Activated naive CD4-positive, alpha-beta T cell treated with anti-CD3 and anti-CD28 coated beads, Interleukin-2, amount 10 ng/mL, durations not matched to agents 7 days and 5 days (primary cell): ENCODE measurements around the gene GSG1.
"Not testable (repeated sequence)": the region's sequence is repeated elsewhere in the genome, so short reads cannot be mapped to it uniquely, and the experiment has no call there.

Experiments used
- CTCF ChIA-PET: fragments of 350-600 bp; sonication (Branson Sonifier 250); formaldehyde crosslinking; loops from one replicate; lab custom pipeline; 2021; ENCODE audit warnings: antibody characterized with exemption; lab: Charles Lee
- DNase-seq: peaks from one replicate; pipeline ENCODE4 v3.0.0-alpha.2; 2020
- H3K27ac Mint-ChIP-seq: one replicate; pipeline ENCODE4 v1.8.0; 2021; ENCODE audit warnings: mild to moderate bottlenecking, moderate library complexity, mixed read lengths
- H3K27me3 Mint-ChIP-seq: one replicate; pipeline ENCODE4 v1.8.0; 2021; ENCODE audit warnings: mild to moderate bottlenecking, mixed read lengths
- H3K36me3 Mint-ChIP-seq: one replicate; pipeline ENCODE4 v1.8.0; 2021; ENCODE audit warnings: mixed read lengths
- H3K4me1 Mint-ChIP-seq: one replicate; pipeline ENCODE4 v1.8.0; 2021; ENCODE audit warnings: mixed read lengths
- H3K4me3 Mint-ChIP-seq: one replicate; pipeline ENCODE4 v1.8.0; 2021; ENCODE audit warnings: mild to moderate bottlenecking, moderate library complexity, mixed read lengths
- H3K9me3 Mint-ChIP-seq: one replicate; pipeline ENCODE4 v1.8.0; 2021; ENCODE audit warnings: mixed read lengths

Gene GSG1

GRCh38 chr12:13045816-13046215, 57.7 kb downstream of the GSG1 start:
- H3K4me1 Mint-ChIP-seq = peaks cover 13% of the 10 kb centered on the region
- no peaks in the 10 kb centered on the region for H3K36me3 Mint-ChIP-seq
- H3K4me3 Mint-ChIP-seq = no peak overlapping the region
- no peaks in the 10 kb centered on the region for H3K9me3 Mint-ChIP-seq
- H3K27me3 Mint-ChIP-seq = peaks cover 26% of the 10 kb centered on the region
- CTCF ChIA-PET = interaction anchor here (2.7 kb wide), 1 partner anchor 166 kb away, joined by 13 read pairs; no protein-coding TSS in a partner anchor
- DNase-seq = no peak
- H3K27ac Mint-ChIP-seq = no peak overlapping the region

DNA sequence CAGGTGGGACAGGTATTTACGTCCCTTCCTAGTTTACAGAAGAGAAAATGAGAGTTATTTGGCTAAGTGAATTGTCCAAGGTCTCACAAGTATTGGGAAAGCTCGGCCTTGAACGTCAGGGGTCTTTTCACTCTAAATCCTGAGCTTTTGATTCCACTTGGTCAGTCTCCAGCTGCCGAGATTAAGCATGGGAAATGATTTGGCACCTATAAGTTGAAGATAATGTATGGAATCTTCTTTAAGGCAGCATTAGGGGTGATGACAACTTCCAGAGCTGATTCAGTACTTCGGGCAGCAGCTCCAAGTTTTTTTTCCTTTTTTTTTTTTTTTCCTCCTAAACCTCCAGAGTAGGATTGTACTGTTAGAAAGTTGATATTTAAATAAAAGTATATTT, 58.6 kb downstream of the GSG1 start:
- Mint-ChIP-seq H3K27ac (no peak overlapping the region), H3K27me3 (peaks cover 34% of the 10 kb centered on the region), H3K9me3 (no peaks in the 10 kb centered on the region)

GRCh38 chr12:13044002-13044905, 59.2 kb downstream of the GSG1 start, which contains the start of gene FAM234B:
Gene FAM234B (plus strand): TSS chr12:13044381. CDS start chr12:13044404, 23 bp downstream.
- Mint-ChIP-seq H3K36me3 (no peaks in the 10 kb centered on the region), H3K27ac (no peak within 1 kb of the TSS), H3K4me3 (peak within 1 kb of the TSS; percentile 79), H3K4me1 (peaks cover 13% of the 10 kb centered on the region), H3K9me3 (no peaks in the 10 kb centered on the region), H3K27me3 (peaks cover 38% of the 10 kb centered on the region)
- DNase-seq = peak; percentile 80
- CTCF ChIA-PET = interaction anchor here (0.6 to 2.7 kb wide), 3 partner anchors 69 to 409 kb away, joined by 3 to 13 read pairs (median 3); no protein-coding TSS in a partner anchor

More for the DNA sequence above, 58.6 kb downstream of the GSG1 start:
- CTCF ChIA-PET = interaction anchor here (0.6 to 2.7 kb wide), 3 partner anchors 167 to 409 kb away, joined by 3 to 13 read pairs (median 3); no protein-coding TSS in a partner anchor
- H3K36me3 Mint-ChIP-seq = no peaks in the 10 kb centered on the region
- DNase-seq = no peak
- H3K4me1 Mint-ChIP-seq = peaks cover 13% of the 10 kb centered on the region
- H3K4me3 Mint-ChIP-seq = peak overlapping the region; percentile 79

- Mint-ChIP-seq H3K36me3 (no peaks in the 10 kb centered on the region), H3K4me1 (peaks cover 13% of the 10 kb centered on the region), H3K9me3 (no peaks in the 10 kb centered on the region), H3K27ac (no peak overlapping the region), H3K4me3 (no peak overlapping the region), H3K27me3 (peaks cover 44% of the 10 kb centered on the region)
- no peak for DNase-seq
- CTCF ChIA-PET = no interaction called here
Measured at GRCh38 chr12:13042666-13043230, 60.7 kb downstream of the GSG1 start.

DNA sequence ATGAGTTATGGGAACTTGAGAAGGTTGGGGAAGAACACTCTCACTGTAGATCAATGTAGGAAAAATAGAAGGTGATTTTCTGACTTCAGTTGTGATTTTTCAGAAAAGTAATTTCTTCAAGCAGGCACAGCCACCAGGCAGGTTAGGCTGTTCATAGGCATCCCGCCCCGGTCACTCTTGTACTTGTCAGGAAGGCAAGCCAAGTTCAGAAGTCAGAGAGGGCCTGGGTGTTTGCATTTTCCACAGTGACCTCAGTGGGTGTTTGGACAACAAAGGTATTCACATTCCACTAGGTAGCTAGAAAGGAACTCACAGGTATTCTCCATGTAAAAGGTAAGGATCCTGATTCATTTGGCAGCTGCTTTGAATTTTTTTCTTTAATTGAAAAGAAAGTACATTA, 62.2 kb downstream of the GSG1 start:
- CTCF ChIA-PET = no interaction called here
- peaks cover 13% of the 10 kb centered on the region for H3K4me1 Mint-ChIP-seq
- no peak for DNase-seq
- H3K36me3 Mint-ChIP-seq = no peaks in the 10 kb centered on the region
- no peaks in the 10 kb centered on the region for H3K9me3 Mint-ChIP-seq
- no peak overlapping the region for H3K27ac Mint-ChIP-seq
- H3K27me3 Mint-ChIP-seq = peaks cover 45% of the 10 kb centered on the region
- H3K4me3 Mint-ChIP-seq = no peak overlapping the region

DNA sequence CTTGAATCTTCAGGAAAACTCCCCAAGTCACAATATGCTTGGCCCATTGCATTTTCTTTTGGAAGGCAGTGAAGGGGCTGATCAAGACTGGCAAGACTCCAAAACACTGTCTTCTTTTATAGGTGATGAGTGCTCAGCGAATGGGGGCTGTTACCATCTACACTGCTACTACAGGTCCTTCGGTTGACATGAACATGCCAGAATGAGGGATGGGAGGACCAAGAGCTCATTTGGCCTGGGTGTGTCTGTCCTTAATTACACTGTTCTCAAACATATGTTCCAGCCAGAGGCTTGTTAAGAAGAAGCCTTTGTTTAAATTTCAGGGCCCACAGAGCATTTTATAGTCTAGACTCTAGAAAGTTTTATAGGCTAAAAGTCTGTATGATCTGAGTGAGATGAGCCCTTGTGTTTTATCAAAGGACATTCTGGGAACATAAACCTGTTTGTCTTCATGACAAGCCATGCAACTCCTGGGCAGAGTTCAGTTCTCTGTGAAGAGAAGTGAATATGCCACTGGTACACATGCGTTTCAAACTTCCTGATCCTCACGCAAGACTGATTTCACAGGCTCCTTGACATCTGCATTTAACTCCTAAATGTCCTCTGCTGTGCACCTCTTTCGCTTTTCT, 64.0 kb downstream of the GSG1 start:
- H3K4me3 Mint-ChIP-seq = no peak overlapping the region
- CTCF ChIA-PET = no interaction called here

DNA sequence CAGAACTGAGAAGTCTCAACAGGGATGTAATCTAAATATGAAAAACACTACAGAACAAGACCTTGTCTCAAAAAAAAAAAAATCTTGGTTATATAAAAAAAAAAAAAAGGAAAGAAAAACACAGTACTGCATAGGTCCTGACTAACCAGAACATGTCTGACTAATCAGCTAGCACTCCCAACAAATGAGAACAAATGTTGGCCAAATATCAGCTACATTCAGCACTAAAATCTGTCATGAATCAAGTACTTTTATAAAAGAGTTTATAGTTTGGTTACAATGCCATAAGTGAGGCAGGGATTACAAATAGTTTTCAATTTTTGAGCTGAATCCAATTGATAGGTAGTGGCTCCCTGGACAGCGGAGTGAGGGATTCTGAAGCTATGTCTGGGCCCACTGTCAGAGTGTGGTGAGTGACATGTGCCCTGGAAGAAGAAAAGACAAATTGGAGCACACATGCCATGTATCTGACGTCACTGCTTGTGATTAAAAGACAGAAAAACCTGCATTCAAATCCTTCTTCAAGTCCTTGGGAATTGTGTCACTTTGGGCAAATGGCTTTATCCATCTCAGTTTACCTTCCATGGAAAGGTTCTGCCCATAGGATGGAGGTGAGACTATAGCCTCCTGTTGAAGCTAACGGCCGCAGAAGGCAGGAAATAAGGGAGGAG, 64.8 kb downstream of the GSG1 start:
- Mint-ChIP-seq H3K27ac (no peak overlapping the region), H3K4me1 (no peaks in the 10 kb centered on the region), H3K9me3 (no peaks in the 10 kb centered on the region), H3K27me3 (peaks cover 46% of the 10 kb centered on the region), H3K36me3 (no peaks in the 10 kb centered on the region), H3K4me3 (no peak overlapping the region)
- DNase-seq = no peak
- CTCF ChIA-PET = interaction anchor here (0.5 kb wide), 1 partner anchor 164 kb away, joined by 4 read pairs; no protein-coding TSS in a partner anchor

More for the DNA sequence above, 64.0 kb downstream of the GSG1 start:
- H3K36me3 Mint-ChIP-seq = no peaks in the 10 kb centered on the region
- DNase-seq = no peak
- H3K27ac Mint-ChIP-seq = no peak overlapping the region
- peaks cover 51% of the 10 kb centered on the region for H3K27me3 Mint-ChIP-seq
- H3K9me3 Mint-ChIP-seq = no peaks in the 10 kb centered on the region
- H3K4me1 Mint-ChIP-seq = peaks cover 4% of the 10 kb centered on the region

GRCh38 chr12:13036881-13037280, 66.6 kb downstream of the GSG1 start:
- DNase-seq = no peak
- Mint-ChIP-seq H3K9me3 (no peaks in the 10 kb centered on the region), H3K27me3 (peaks cover 35% of the 10 kb centered on the region), H3K4me3 (no peak overlapping the region), H3K36me3 (no peaks in the 10 kb centered on the region), H3K27ac (no peak overlapping the region), H3K4me1 (no peaks in the 10 kb centered on the region)
- CTCF ChIA-PET = no interaction called here

GRCh38 chr12:13035335-13035734, 68.1 kb downstream of the GSG1 start:
- H3K4me3 Mint-ChIP-seq, H3K9me3 Mint-ChIP-seq, DNase-seq, CTCF ChIA-PET, H3K4me1 Mint-ChIP-seq, H3K27ac Mint-ChIP-seq, H3K36me3 Mint-ChIP-seq: not testable (repeated sequence)
- peaks cover 26% of the 10 kb centered on the region for H3K27me3 Mint-ChIP-seq
